HEK293 (cell line): ENCODE measurements around the gene PDE4D.
"Not testable (repeated sequence)": the region's sequence is repeated elsewhere in the genome, so short reads cannot be mapped to it uniquely, and the experiment has no call there.

Experiments
- CTCF ChIP-seq: fragments of 450-650 bp; formaldehyde crosslinking; IDR thresholded peaks from 2 replicates; pipeline ENCODE4 v1.5.1; 2016; ENCODE audit warnings: missing biosample characterization, missing genetic modification characterization
- YY1 ChIP-seq: fragments of 450-650 bp; formaldehyde crosslinking; IDR thresholded peaks from 2 replicates; pipeline ENCODE4 v1.5.1; 2018; ENCODE audit warnings: missing biosample characterization, missing genetic modification characterization
- ZNF114 ChIP-seq: fragments of 450-650 bp; formaldehyde crosslinking; IDR thresholded peaks from 2 replicates; pipeline ENCODE4 v1.5.0; 2017; ENCODE audit warnings: missing biosample characterization, missing genetic modification characterization
- ZNF184 ChIP-seq: fragments of 450-650 bp; IDR thresholded peaks from 2 replicates; pipeline ENCODE4 v1.5.1; 2018; ENCODE audit warnings: missing biosample characterization, mild to moderate bottlenecking, missing genetic modification characterization
- ZNF777 ChIP-seq: fragments of 450-650 bp; formaldehyde crosslinking; IDR thresholded peaks from 2 replicates; pipeline ENCODE4 v1.5.1; 2017; ENCODE audit warnings: missing biosample characterization, missing genetic modification characterization, borderline replicate concordance

GRCh38 chr5:59573509-59573908, 320.0 kb downstream of the PDE4D start:
- not testable (repeated sequence) for TF ChIP-seq YY1 (tag by site-specific recombination); ZNF184 (tag by site-specific recombination); ZNF777; CTCF; ZNF114 (tag by site-specific recombination)
